PC-3 (cell line): ENCODE data around the gene EHMT1. TPM values are rescaled to one million over a fixed set of nuclear protein-coding genes. Genes with fewer than 3 reads are reported as not detected.

Experiments
- ATAC-seq: fragments of 200-7000 bp; cut with Tn5 transposase; 2 replicates; pipeline ENCODE4 v1.9.1; 2020; ENCODE audit warnings: mild to moderate bottlenecking, moderate library complexity
- BruUV-seq: library from RNA; stranded (reverse); fragments of 400-500 nt; replicated peaks from 2 replicates; lab custom pipeline; 2021; lab: Mats Ljungman, UMichigan
- CTCF ChIA-PET: fragments of 300-600 bp; sonication (Branson Sonifier 250); formaldehyde crosslinking; loops from one replicate; lab custom pipeline; 2022; ENCODE audit warnings: antibody characterized with exemption; lab: Charles Lee
- POLR2A ChIA-PET: fragments of 300-600 bp; sonication (Branson Sonifier 250); formaldehyde crosslinking; loops from one replicate; lab custom pipeline; 2022; ENCODE audit warnings: antibody characterized with exemption; ENCODE audit not compliant: unreplicated experiment; lab: Charles Lee
- DNase-seq: peaks from one replicate; pipeline ENCODE4 v3.0.0-alpha.2; 2015
- H2AFZ ChIP-seq: fragments of 300-600 bp; sonication (generic); 2 replicates; pipeline ENCODE4 v1.6.0; 2016; ENCODE audit warnings: antibody characterized with exemption, low read length
- H3F3A ChIP-seq: fragments of 300-600 bp; sonication (generic); one replicate; pipeline ENCODE4 v1.6.0; 2017; ENCODE audit warnings: antibody characterized with exemption, low read length, control low read depth, mild to moderate bottlenecking; ENCODE audit not compliant: unreplicated experiment
- H3K27ac ChIP-seq: fragments of 300-600 bp; sonication (generic); 2 replicates; pipeline ENCODE4 v1.5.1; 2016; ENCODE audit warnings: mild to moderate bottlenecking, low read length
- H3K27me3 ChIP-seq: fragments of 300-600 bp; sonication (generic); 2 replicates; pipeline ENCODE4 v1.6.1; 2016; ENCODE audit warnings: low read length, mixed read lengths
- H3K36me3 ChIP-seq: fragments of 300-600 bp; sonication (generic); 2 replicates; pipeline ENCODE4 v1.6.1; 2016; ENCODE audit warnings: low read depth, mixed run types, low read length, mixed read lengths
- H3K4me1 ChIP-seq: fragments of 300-600 bp; sonication (generic); 2 replicates; pipeline ENCODE4 v1.5.1; 2016; ENCODE audit warnings: low read length; ENCODE audit not compliant: insufficient read depth
- H3K4me2 ChIP-seq: fragments of 300-600 bp; sonication (generic); 2 replicates; pipeline ENCODE4 v1.6.0; 2016; ENCODE audit warnings: low read length
- H3K4me3 ChIP-seq: fragments of 300-600 bp; sonication (generic); 2 replicates; pipeline ENCODE4 v1.5.1; 2016; ENCODE audit warnings: mild to moderate bottlenecking, low read length, mixed read lengths
- H3K79me2 ChIP-seq: fragments of 300-600 bp; sonication (generic); 2 replicates; pipeline ENCODE4 v1.6.1; 2017; ENCODE audit warnings: low read length, mixed read lengths
- H3K9ac ChIP-seq: fragments of 300-600 bp; sonication (generic); 2 replicates; pipeline ENCODE4 v1.6.0; 2016; ENCODE audit warnings: mild to moderate bottlenecking, low read length
- H3K9me2 ChIP-seq: fragments of 300-600 bp; sonication (generic); replicated peaks from 2 replicates; pipeline ENCODE4 v1.6.1; 2016; ENCODE audit warnings: mixed run types, low read length, mixed read lengths
- H3K9me3 ChIP-seq: fragments of 300-600 bp; sonication (generic); 2 replicates; pipeline ENCODE4 v1.6.1; 2016; ENCODE audit warnings: low read length, mixed read lengths
- H4K20me1 ChIP-seq: fragments of 300-600 bp; sonication (generic); 2 replicates; pipeline ENCODE4 v1.6.1; 2016; ENCODE audit warnings: low read length, mixed read lengths
- EZH2 ChIP-seq: fragments of 300-600 bp; sonication (generic); IDR thresholded peaks from one replicate; pipeline ENCODE4 v1.6.1; 2017; ENCODE audit warnings: antibody characterized with exemption, mild to moderate bottlenecking, low read length; ENCODE audit not compliant: unreplicated experiment
- EZH2phosphoT487 ChIP-seq: fragments of 300-600 bp; sonication (generic); IDR thresholded peaks from 2 replicates; pipeline ENCODE4 v1.6.1; 2018; ENCODE audit warnings: mild to moderate bottlenecking, antibody characterized with exemption, low read length, borderline replicate concordance
- intact Hi-C: fragments of 100-400 bp; cut with micrococcal nuclease; formaldehyde crosslinking; loops from 2 replicates; pipeline ENCODE4 v1.9.0; 2023
- total RNA-seq: library from RNA; depleted of rRNA; stranded (reverse); fragments of >200 nt; gene quantifications from 2 replicates; pipeline ENCODE4 v1.2.3, GENCODE V29; 2014
- TF ChIP-seq, protein P1 (sequence below): fragments of 300-600 bp; sonication (generic); conservative IDR thresholded peaks from 2 replicates; pipeline ENCODE4 v1.5.1; 2017; ENCODE audit warnings: antibody characterized with exemption, low read depth, mild to moderate bottlenecking, low read length

EHMT1 gene
- total RNA-seq, 1 experiment from 2014 or later, result 42.8 TPM

DNA sequence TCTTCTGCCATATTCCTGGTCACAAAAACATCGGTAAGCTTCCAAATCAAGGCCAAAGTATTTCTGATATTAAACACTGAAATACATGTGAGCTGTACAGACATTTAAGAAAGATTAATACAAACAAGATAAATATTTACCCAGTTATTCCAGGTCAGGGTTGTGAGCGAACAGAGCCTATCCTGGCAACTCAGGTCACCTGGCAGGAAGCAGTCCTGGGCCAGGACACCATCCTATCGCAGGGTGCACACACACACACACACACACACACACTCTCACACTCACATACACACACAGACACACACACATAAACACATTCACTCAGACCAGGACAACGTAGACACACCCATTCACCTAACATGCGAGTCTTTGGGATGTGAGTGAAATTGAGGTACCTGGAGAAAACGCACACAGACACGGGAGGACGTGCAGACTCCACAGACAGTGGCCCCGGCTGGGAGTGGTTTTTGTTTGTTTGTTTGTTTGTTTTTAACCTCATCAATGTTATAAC lies 176.4 kb downstream of the EHMT1 start:
- peaks cover 10% of the 10 kb centered on the region; the same call in 1 of the 2 replicates for H3K36me3 ChIP-seq
- ATAC-seq, result no peak

DNA sequence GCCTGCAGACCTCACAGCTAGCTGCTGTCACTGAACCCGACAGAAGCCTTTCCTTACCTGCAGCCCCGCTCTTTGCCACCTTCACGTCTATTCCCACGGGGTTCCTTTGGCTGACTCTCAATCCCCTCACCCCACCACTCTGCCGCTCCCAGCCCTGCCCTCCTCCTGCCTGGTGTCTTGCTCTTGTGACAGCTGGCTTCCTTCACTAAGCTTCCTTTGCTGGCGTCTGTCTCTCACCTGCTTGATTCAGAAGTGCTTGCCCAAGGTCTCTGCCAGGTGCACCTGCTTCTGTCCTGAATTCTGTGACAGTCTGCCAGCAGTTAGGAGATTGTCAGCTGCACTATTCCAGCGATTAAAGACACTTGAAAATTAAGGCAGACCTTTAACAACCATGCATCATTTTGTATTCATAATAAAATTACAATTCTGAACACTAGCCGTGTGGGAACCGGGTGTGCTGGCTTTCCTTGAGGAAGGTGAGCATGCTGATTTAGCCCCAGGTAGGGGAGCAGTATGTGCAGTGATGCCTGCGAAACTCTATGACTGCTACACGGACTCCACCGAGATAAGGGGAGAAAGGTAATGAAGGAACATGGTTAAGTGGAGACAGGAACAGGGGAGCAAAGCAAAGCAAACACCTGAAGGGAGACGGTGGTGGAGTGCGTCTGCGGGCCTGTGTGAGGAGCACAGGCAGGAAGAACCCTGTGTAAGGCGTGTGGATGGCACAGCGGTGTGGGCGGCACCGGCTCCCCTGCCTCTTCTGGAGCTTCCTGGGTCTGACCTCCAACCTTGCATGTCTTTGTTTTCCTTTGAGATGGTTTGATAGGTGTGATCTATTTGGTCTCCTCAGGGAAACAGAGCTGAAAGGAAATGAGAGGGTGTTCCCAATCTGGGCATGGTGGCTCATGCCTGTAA lies 178.7 kb downstream of the EHMT1 start:
- intact Hi-C loops, result no loop called here
- Histone ChIP-seq H3F3A (no peaks in the 10 kb centered on the region), H4K20me1 (no peaks in the 10 kb centered on the region), H3K27ac (no peak overlapping the region), H2AFZ (no peak overlapping the region), H3K9me3 (no peaks in the 10 kb centered on the region), H3K9me2 (no peaks in the 10 kb centered on the region), H3K36me3 (no peaks in the 10 kb centered on the region; the same call in 1 of the 2 replicates), H3K4me2 (no peak overlapping the region), H3K9ac (no peak overlapping the region), H3K4me3 (no peak overlapping the region), H3K79me2 (no peaks in the 10 kb centered on the region), H3K4me1 (no peaks in the 10 kb centered on the region), H3K27me3 (no peaks in the 10 kb centered on the region)
- ChIA-PET CTCF (no interaction called here), POLR2A (no interaction called here)
- BruUV-seq, result no TSS peak
- TF ChIP-seq, protein P1, sequence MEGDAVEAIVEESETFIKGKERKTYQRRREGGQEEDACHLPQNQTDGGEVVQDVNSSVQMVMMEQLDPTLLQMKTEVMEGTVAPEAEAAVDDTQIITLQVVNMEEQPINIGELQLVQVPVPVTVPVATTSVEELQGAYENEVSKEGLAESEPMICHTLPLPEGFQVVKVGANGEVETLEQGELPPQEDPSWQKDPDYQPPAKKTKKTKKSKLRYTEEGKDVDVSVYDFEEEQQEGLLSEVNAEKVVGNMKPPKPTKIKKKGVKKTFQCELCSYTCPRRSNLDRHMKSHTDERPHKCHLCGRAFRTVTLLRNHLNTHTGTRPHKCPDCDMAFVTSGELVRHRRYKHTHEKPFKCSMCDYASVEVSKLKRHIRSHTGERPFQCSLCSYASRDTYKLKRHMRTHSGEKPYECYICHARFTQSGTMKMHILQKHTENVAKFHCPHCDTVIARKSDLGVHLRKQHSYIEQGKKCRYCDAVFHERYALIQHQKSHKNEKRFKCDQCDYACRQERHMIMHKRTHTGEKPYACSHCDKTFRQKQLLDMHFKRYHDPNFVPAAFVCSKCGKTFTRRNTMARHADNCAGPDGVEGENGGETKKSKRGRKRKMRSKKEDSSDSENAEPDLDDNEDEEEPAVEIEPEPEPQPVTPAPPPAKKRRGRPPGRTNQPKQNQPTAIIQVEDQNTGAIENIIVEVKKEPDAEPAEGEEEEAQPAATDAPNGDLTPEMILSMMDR, result no peak
- TF ChIP-seq EZH2phosphoT487 (no peak), EZH2 (no peak)
- ATAC-seq (no peak), DNase-seq (no peak)

More for the DNA sequence above, 176.4 kb downstream of the EHMT1 start:
- TF ChIP-seq, protein P1, result no peak
- no peak for TF ChIP-seq EZH2phosphoT487
- no peak for TF ChIP-seq EZH2
- H3K4me3 ChIP-seq, result no peak overlapping the region
- no peaks in the 10 kb centered on the region for H3K79me2 ChIP-seq
- no peaks in the 10 kb centered on the region for H3K9me3 ChIP-seq
- no peaks in the 10 kb centered on the region for H3K9me2 ChIP-seq
- no peak for DNase-seq
- no peak overlapping the region for H2AFZ ChIP-seq
- ChIA-PET POLR2A (no interaction called here), CTCF (no interaction called here)
- intact Hi-C loops, result no loop called here
- no TSS peak for BruUV-seq
- H3K27me3 ChIP-seq, result no peaks in the 10 kb centered on the region
- H3K4me1 ChIP-seq, result no peaks in the 10 kb centered on the region
- H3K4me2 ChIP-seq, result no peak overlapping the region
- no peaks in the 10 kb centered on the region for H3F3A ChIP-seq
- no peak overlapping the region for H3K27ac ChIP-seq
- H4K20me1 ChIP-seq, result no peaks in the 10 kb centered on the region
- H3K9ac ChIP-seq, result no peak overlapping the region

DNA sequence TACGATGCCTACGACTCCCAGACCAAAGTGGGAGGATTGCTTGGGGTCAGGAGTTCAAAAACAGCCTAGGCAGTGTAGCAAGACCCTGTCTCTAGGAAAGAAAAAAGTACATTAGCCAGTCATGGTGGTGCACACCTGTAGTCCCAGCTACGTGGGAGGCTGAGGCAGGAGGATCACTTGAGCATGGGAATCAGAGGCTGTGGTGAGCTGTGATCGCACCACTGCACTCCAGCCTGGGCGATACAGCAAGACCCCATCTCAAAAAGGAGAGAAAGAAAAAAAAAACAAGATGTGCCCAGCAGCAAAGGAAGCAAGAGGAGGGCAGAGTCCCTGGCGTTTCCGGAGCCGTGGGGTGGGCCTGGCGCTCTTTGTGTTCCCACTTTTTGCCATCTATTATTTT lies 179.3 kb downstream of the EHMT1 start:
- no peak for ATAC-seq
- Histone ChIP-seq H3K4me1 (no peaks in the 10 kb centered on the region), H2AFZ (no peak overlapping the region)

More for the DNA sequence above, 179.3 kb downstream of the EHMT1 start:
- Histone ChIP-seq H3K36me3 (no peaks in the 10 kb centered on the region; the same call in 1 of the 2 replicates), H3K4me3 (no peak overlapping the region), H3K4me2 (no peak overlapping the region), H3K27me3 (no peaks in the 10 kb centered on the region), H4K20me1 (no peaks in the 10 kb centered on the region), H3F3A (no peaks in the 10 kb centered on the region), H3K27ac (no peak overlapping the region), H3K9ac (no peak overlapping the region), H3K9me2 (no peaks in the 10 kb centered on the region), H3K9me3 (no peaks in the 10 kb centered on the region), H3K79me2 (no peaks in the 10 kb centered on the region)
- ChIA-PET CTCF (no interaction called here), POLR2A (no interaction called here)
- intact Hi-C loops, result no loop called here
- BruUV-seq, result no TSS peak
- no peak for TF ChIP-seq EZH2
- no peak for DNase-seq
